HepG2 (cell line): ENCODE measurements around the gene ZNF865. TPM values are rescaled to one million over a fixed set of nuclear protein-coding genes. Genes with fewer than 3 reads are reported as not detected.

Experiments used
- ARNTL ChIP-seq: sonication (generic); formaldehyde crosslinking; IDR thresholded peaks from 2 replicates; pipeline ENCODE4 v1.4.0; 2020; ENCODE audit warnings: mild to moderate bottlenecking, missing genetic modification reagents
- BCLAF1 ChIP-seq: fragments of 450-650 bp; IDR thresholded peaks from 2 replicates; pipeline ENCODE4 v1.6.1; 2017; ENCODE audit warnings: mild to moderate bottlenecking
- DMAP1 ChIP-seq: IDR thresholded peaks from 2 replicates; pipeline ENCODE4 v1.6.1; 2016
- JARID2 ChIP-seq: sonication (generic); formaldehyde crosslinking; IDR thresholded peaks from 2 replicates; pipeline ENCODE4 v1.8.1; 2023; ENCODE audit warnings: missing genetic modification reagents, inconsistent platforms; ENCODE audit not compliant: insufficient replicate concordance
- KDM2A ChIP-seq: sonication (generic); formaldehyde crosslinking; IDR thresholded peaks from 2 replicates; pipeline ENCODE4 v1.4.0; 2020; ENCODE audit warnings: low read depth, missing genetic modification reagents, borderline replicate concordance
- MLX ChIP-seq: IDR thresholded peaks from 2 replicates; pipeline ENCODE4 v1.6.1; 2016
- PCBP2 ChIP-seq: fragments of 200-400 bp; formaldehyde crosslinking; optimal IDR thresholded peaks from 2 replicates; pipeline ENCODE3; 2018; ENCODE audit warnings: low read length, low read depth; ENCODE audit not compliant: poor library complexity, severe bottlenecking
- PHF20 ChIP-seq: sonication (generic); formaldehyde crosslinking; IDR thresholded peaks from 2 replicates; pipeline ENCODE4 v1.5.0; 2020; ENCODE audit warnings: mild to moderate bottlenecking, missing genetic modification reagents
- RBM39 ChIP-seq: fragments of 200-400 bp; formaldehyde crosslinking; IDR thresholded peaks from one replicate; pipeline ENCODE4 v1.6.1; 2018; ENCODE audit warnings: antibody characterized with exemption, mild to moderate bottlenecking, low read depth, low read length; ENCODE audit not compliant: poor library complexity, severe bottlenecking
- RXRA ChIP-seq: sonication (generic); formaldehyde crosslinking; IDR thresholded peaks from 2 replicates; pipeline ENCODE4 v1.5.1; 2020; ENCODE audit warnings: missing genetic modification reagents
- SALL1 ChIP-seq: sonication (generic); formaldehyde crosslinking; IDR thresholded peaks from 2 replicates; pipeline ENCODE4 v1.8.0; 2022; ENCODE audit warnings: mild to moderate bottlenecking, missing genetic modification reagents
- TGIF2 ChIP-seq: IDR thresholded peaks from 2 replicates; pipeline ENCODE4 v1.6.1; 2016; ENCODE audit warnings: control low read depth, missing compliant biosample characterization
- TRAFD1 ChIP-seq: sonication (generic); formaldehyde crosslinking; IDR thresholded peaks from 2 replicates; pipeline ENCODE4 v1.5.1; 2020; ENCODE audit warnings: missing genetic modification reagents, mild to moderate bottlenecking, borderline replicate concordance
- ZNF142 ChIP-seq: sonication (generic); formaldehyde crosslinking; IDR thresholded peaks from 2 replicates; pipeline ENCODE4 v1.4.0; 2020; ENCODE audit warnings: missing genetic modification reagents
- ZNF20 ChIP-seq: sonication (generic); formaldehyde crosslinking; IDR thresholded peaks from 2 replicates; pipeline ENCODE4 v1.4.0; 2020; ENCODE audit warnings: mild to moderate bottlenecking, moderate library complexity, missing genetic modification reagents
- ZNF274 ChIP-seq: sonication (generic); formaldehyde crosslinking; IDR thresholded peaks from 2 replicates; pipeline ENCODE4 v1.5.1; 2020; ENCODE audit warnings: mild to moderate bottlenecking, missing genetic modification reagents
- ZNF496 ChIP-seq: sonication (generic); formaldehyde crosslinking; IDR thresholded peaks from 2 replicates; pipeline ENCODE4 v1.8.1; 2023; ENCODE audit warnings: mild to moderate bottlenecking, moderate library complexity, missing genetic modification reagents; ENCODE audit not compliant: insufficient replicate concordance
- ZSCAN25 ChIP-seq: sonication (generic); formaldehyde crosslinking; IDR thresholded peaks from 2 replicates; pipeline ENCODE4 v1.8.0; 2022; ENCODE audit warnings: mild to moderate bottlenecking, missing genetic modification reagents
- polyA plus RNA-seq, 8 experiments: library from polyadenylated mRNA; depleted of rRNA in 3 of 8; stranded (reverse) in 7 of 8; unstranded in 1 of 8; fragments of >200 nt; fragmentation: Illumina TruSeq in 4 of 8; extraction: Trizol in 4 of 8; gene quantifications; 2 replicates each; pipeline versions ENCODE4 v1.2.1 to v1.2.3, GENCODE V29; 2011 to 2016; ENCODE audit warnings: low read depth in 4 of 8, missing spikeins in 1 of 8, mixed read lengths in 1 of 8; ENCODE audit not compliant: insufficient read depth in 1 of 8
- total RNA-seq, 5 experiments: library from RNA; depleted of rRNA; stranded (reverse); fragments of >200 nt; fragmentation: Illumina TruSeq; extraction: Trizol; gene quantifications; 2 replicates each; pipeline ENCODE4 v1.2.3, GENCODE V29; 2016; ENCODE audit warnings: low read depth in 1 of 5

ZNF865 gene
- total and polyA plus RNA-seq, 2 of the 13 experiments (the other 11 are each of a cell fraction or from before 2014, with no cell fraction given): 0.93 to 1.0 TPM

- TF ChIP-seq TRAFD1 (CRISPR knock-in tag) (no peak), RXRA (CRISPR knock-in tag) (peak; percentile 56; the same call in 1 of the 2 replicates), RBM39 (peak; percentile 96), ZSCAN25 (CRISPR knock-in tag) (peak; percentile 44; the same call in 1 of the 2 replicates), ZNF20 (0 out of 2 replicates have a peak, but pooled peaks have one; percentile 73), ZNF274 (CRISPR knock-in tag) (peak; percentile 68), KDM2A (CRISPR knock-in tag) (peak; percentile 64), DMAP1 (peak; percentile 48; the same call in 1 of the 2 replicates), MLX (CRISPR knock-in tag) (0 out of 2 replicates have a peak, but pooled peaks have one; percentile 12), BCLAF1 (no peak), ARNTL (CRISPR knock-in tag) (0 out of 2 replicates have a peak, but pooled peaks have one; percentile 23), ZNF142 (peak; percentile 5; the same call in 1 of the 2 replicates), SALL1 (CRISPR knock-in tag) (peak; percentile 15; the same call in 1 of the 2 replicates), JARID2 (no peak), PHF20 (CRISPR knock-in tag) (peak; percentile 75), ZNF496 (CRISPR knock-in tag) (no peak), TGIF2 (peak; percentile 66), PCBP2 (no peak)
Measured at GRCh38 chr19:55598719-55599467, 6.6 kb upstream of the ZNF865 start (continued).
